Lower leg skin (tissue), 4 donors: ENCODE measurements around the gene ST6GAL1. TPM values are rescaled to one million over a fixed set of nuclear protein-coding genes. Genes with fewer than 3 reads are reported as not detected.

Source experiments
- DNase-seq, 2 donors: peaks; one replicate each; pipeline ENCODE4 v3.0.0-alpha.2; 2019; ENCODE audit warnings: low spot score in 2 of 2
- H3K4me3 ChIP-seq: fragments of 200-600 bp; sonication (generic); 2 replicates; pipeline ENCODE4 v1.5.1; 2017; ENCODE audit warnings: mild to moderate bottlenecking, low read depth; ENCODE audit not compliant: poor library complexity, severe bottlenecking
- POLR2A ChIP-seq, 2 donors: fragments of 450-650 bp; IDR thresholded peaks; one replicate each; pipeline ENCODE4 v1.6.1; 2016 to 2017; ENCODE audit warnings: antibody characterized with exemption in 2 of 2, mild to moderate bottlenecking in 1 of 2, moderate library complexity in 1 of 2
- WGBS, 2 donors: methylation state at CpG; one replicate each; pipeline ENCODE4 v1.1.5; 2018; 5-methylcytosine and 5-hydroxymethylcytosine counted together
- intact Hi-C: fragments of 100-400 bp; cut with DNase I; formaldehyde crosslinking; loops from one replicate; pipeline ENCODE4 v1.15.0; 2023; ENCODE audit warnings: low total_unique reads
- total RNA-seq, 4 donors: library from RNA; depleted of rRNA; stranded (reverse); fragments of >200 nt; gene quantifications; one replicate each; pipeline ENCODE4 v1.1.0, GENCODE V29; 2016
- TF ChIP-seq, protein P1 (sequence below), 3 donors: fragments of 450-650 bp; IDR thresholded peaks; one replicate each; pipeline ENCODE4 v1.5.1; 2016; ENCODE audit warnings: antibody characterized with exemption in 3 of 3, mild to moderate bottlenecking in 3 of 3, moderate library complexity in 2 of 3

Gene ST6GAL1
- total RNA-seq, 4 donors from 2014 or later, result 12.8 to 44.5 (median 25.2) TPM

DNA sequence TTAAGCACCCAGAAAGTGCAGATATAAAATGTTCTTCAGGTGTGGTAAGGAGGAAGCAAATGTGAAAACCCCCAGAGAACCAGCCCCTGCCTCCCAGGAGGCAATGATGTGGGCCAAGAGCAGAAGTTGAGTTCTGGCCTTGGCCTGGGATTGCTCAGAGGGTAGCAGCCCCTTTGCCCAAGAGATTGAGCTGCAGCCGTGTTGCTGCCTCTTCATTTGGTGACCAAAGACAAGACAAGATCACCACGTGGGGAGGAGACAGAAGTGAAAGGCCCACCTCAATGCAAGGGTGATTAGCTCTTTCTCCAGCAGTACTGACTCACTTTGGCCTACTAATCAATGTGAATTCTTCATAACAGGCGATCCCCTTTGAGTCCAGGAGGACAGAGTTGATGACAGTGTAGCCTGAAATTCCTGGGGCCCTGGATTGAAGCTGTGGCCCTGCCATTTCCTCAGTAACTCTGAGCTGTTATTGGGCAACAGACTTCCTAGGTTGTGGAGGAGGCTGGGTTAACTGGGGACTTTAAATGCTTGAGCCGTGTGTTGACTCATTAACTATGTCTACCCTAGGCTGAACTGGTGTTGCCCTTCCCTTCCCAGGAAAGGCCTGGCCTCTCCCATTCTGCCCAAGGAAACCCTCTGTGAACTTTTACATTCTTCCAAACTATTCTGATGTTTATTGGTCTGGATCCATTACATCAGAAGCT, 86.5 kb downstream of the ST6GAL1 start:
- DNase-seq, result no peak
- no peak overlapping the region for H3K4me3 ChIP-seq
- 64 to 68% methylated on average over 4 of the region's 4 CpGs for WGBS, 2 donors
- no peak for TF ChIP-seq POLR2A (IDR thresholded peaks at IDR 0.05)
- TF ChIP-seq, protein P1, sequence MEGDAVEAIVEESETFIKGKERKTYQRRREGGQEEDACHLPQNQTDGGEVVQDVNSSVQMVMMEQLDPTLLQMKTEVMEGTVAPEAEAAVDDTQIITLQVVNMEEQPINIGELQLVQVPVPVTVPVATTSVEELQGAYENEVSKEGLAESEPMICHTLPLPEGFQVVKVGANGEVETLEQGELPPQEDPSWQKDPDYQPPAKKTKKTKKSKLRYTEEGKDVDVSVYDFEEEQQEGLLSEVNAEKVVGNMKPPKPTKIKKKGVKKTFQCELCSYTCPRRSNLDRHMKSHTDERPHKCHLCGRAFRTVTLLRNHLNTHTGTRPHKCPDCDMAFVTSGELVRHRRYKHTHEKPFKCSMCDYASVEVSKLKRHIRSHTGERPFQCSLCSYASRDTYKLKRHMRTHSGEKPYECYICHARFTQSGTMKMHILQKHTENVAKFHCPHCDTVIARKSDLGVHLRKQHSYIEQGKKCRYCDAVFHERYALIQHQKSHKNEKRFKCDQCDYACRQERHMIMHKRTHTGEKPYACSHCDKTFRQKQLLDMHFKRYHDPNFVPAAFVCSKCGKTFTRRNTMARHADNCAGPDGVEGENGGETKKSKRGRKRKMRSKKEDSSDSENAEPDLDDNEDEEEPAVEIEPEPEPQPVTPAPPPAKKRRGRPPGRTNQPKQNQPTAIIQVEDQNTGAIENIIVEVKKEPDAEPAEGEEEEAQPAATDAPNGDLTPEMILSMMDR (IDR thresholded peaks at IDR 0.05), result no peak
- intact Hi-C loops, result no loop called here

DNA sequence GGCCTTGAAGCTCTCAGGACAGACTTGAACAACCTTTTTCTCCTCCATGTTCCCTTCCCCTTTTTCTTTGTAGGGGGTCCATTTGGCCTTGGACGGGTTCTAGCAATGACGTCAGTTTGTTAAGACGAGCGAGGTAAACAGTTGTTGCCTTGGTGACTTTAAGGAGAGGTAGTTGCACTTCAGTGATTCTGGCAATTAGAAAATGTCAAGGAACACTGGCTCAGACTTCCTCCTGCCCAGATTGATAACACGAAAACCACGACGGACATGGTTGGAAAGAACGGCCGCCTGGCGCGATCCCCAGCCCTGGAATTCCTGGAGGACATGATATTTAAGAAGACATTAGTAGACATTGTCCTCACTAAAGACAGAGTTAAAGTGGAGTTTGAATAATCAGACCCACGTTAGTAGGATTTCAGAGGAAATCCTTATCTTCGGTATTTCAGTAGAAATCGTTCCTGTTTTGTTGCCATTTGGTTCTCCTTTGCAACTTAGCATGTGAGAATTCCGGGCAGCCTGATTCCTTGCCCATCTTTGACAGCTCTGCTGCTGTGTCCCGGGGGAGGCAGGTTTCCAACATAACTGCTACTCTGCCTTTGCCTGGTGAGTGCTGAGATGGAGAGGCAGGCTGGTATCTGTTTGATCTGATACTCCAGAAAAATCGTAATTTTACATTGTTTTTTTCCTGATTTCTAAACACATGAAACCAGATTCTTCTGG, 87.3 kb downstream of the ST6GAL1 start:
- WGBS, 2 donors, result 77 to 78% methylated on average over 17 of the region's 17 CpGs
- no peak overlapping the region for H3K4me3 ChIP-seq
- TF ChIP-seq, protein P1 (IDR thresholded peaks at IDR 0.05), result no peak
- no peak for TF ChIP-seq POLR2A (IDR thresholded peaks at IDR 0.05)
- DNase-seq, result no peak
- intact Hi-C loops, result no loop called here

DNA sequence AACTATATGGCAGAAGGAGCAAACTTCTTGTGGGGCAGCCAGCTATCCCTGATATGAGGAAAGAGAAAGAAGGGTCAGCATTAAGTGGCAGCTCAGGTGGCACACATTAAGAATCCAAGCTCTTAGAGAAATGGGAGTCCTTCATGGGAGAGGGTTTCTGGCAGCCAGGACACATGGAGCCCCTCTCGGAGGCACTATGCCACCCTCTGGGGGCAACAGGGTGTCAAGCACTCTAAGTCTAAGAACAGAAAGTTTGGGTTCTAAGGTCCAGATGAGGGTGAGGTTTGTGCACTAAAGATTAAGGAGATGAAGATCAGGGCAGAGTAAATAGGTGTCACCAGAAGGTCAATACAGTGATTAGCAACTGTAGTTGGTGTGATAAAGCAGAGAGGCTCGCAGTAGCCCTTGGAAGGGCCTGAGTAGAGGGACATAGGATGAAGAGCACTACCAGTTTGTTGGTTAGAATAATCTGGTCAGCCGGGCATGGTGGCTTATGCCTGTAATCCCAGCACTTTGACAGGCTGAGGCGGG, 89.3 kb downstream of the ST6GAL1 start:
- intact Hi-C loops, result no loop called here
- no peak for DNase-seq
- WGBS, 2 donors, result 95 to 96% methylated on average over 4 of the region's 4 CpGs
- TF ChIP-seq, protein P1 (IDR thresholded peaks at IDR 0.05), result no peak
- TF ChIP-seq POLR2A (IDR thresholded peaks at IDR 0.05), result no peak
- H3K4me3 ChIP-seq, result no peak overlapping the region

DNA sequence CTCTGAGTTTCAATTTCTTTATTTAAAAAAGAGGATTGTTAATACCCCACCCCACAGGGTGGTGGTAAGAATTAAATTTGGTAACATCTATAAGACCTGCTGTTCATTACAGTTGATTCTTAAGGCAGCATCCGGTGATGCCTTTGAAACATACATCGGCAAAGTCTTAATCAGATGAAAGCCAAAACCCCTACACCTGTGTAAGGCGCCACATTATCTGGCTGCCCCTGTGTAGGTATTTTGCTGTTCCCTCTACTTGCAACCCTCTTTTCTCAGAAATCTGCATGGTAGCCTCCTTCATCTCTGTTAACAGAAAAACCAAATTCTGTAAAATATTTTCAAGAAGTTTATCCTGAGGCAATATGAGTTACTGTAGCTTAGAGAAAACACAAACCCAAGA, 90.0 kb downstream of the ST6GAL1 start:
- TF ChIP-seq, protein P1 (IDR thresholded peaks at IDR 0.05), result no peak
- no peak for TF ChIP-seq POLR2A (IDR thresholded peaks at IDR 0.05)
- intact Hi-C loops, result no loop called here
- DNase-seq, result no peak
- H3K4me3 ChIP-seq, result no peak overlapping the region
- 95 to 97% methylated on average over 3 of the region's 3 CpGs for WGBS, 2 donors

DNA sequence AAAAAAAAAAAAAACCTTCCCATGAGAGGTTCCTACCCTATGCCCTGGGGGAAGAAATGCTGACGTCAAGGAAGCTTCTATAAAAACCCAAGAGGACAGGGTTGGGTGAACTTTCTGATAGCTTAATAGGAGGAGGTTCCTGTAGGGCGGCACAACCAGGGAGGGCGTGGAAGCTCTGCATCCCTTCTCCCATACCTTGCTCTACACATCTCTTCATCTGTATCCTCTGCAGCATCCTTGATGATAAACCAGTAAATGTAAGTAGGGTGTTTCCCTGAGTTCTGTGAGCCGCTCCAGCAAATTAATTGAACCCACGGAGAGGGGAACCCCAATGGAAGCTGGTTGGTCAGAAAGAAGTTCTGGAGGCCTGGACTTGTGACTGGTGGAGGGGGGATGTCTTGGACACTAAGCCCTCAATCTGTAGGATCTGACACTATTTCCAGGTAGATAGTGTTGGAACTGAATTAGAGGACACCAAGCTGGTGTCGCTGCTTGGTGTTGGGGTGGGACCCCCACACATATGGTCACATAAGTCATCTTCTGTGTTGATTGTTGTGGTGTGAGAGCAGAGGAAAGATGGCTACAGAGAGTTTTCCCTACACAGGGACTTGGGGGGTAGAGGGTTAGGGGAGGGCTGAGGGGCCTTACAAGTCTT, 91.5 kb downstream of the ST6GAL1 start:
- H3K4me3 ChIP-seq, result no peak overlapping the region
- no peak for TF ChIP-seq POLR2A (IDR thresholded peaks at IDR 0.05)
- TF ChIP-seq, protein P1 (IDR thresholded peaks at IDR 0.05), result no peak
- 83 to 89% methylated on average over 6 of the region's 6 CpGs for WGBS, 2 donors
- no peak for DNase-seq
- intact Hi-C loops, result no loop called here
